ENCODE measurements around the gene BACH2. TPM values are rescaled to one million over a fixed set of nuclear protein-coding genes. Genes with fewer than 3 reads are reported as not detected.

The BACH2 gene
- total and polyA plus RNA-seq, 9 of the 15 experiments (the other 6 are each of a cell fraction or from before 2014, with no cell fraction given): 0.06 to 3.1 (median 0.59) TPM

DNA sequence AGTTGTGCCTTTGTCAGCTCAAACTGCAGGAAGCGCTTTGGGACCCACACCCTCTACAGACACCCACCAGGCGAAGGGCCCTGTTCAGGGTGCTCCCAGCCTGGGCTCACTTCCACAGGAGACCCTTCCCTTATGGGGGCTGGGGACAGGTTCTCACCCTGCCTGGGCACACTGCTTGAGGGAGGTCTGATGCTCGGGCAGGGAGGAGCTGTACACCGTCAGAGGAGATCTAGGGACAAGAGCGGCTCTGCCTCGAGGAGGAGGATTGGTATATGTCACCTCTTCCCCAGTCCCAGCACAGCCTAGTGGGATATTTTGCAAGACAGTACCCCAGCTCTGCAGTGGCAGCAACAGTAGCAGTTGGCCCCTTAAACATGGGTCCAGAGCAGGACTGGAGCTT lies 375.4 kb downstream of the BACH2 start (continued):
- TF ChIP-seq, protein P1, sequence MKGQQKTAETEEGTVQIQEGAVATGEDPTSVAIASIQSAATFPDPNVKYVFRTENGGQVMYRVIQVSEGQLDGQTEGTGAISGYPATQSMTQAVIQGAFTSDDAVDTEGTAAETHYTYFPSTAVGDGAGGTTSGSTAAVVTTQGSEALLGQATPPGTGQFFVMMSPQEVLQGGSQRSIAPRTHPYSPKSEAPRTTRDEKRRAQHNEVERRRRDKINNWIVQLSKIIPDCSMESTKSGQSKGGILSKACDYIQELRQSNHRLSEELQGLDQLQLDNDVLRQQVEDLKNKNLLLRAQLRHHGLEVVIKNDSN (CRISPR knock-in tag; IDR thresholded peaks at IDR 0.05): no peak
- TF ChIP-seq, protein P2, sequence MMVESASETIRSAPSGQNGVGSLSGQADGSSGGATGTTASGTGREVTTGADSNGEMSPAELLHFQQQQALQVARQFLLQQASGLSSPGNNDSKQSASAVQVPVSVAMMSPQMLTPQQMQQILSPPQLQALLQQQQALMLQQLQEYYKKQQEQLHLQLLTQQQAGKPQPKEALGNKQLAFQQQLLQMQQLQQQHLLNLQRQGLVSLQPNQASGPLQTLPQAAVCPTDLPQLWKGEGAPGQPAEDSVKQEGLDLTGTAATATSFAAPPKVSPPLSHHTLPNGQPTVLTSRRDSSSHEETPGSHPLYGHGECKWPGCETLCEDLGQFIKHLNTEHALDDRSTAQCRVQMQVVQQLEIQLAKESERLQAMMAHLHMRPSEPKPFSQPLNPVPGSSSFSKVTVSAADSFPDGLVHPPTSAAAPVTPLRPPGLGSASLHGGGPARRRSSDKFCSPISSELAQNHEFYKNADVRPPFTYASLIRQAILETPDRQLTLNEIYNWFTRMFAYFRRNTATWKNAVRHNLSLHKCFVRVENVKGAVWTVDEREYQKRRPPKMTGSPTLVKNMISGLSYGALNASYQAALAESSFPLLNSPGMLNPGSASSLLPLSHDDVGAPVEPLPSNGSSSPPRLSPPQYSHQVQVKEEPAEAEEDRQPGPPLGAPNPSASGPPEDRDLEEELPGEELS (CRISPR knock-in tag; IDR thresholded peaks at IDR 0.05; ENCODE audit: borderline replicate concordance): no peak
- TF ChIP-seq KAT2B (IDR thresholded peaks at IDR 0.05; ENCODE audit: low read depth, low read length) (no peak), DNMT1 (IDR thresholded peaks at IDR 0.05) (no peak), CBX1 (IDR thresholded peaks at IDR 0.05; ENCODE audit: low read depth) (no peak)

DNA sequence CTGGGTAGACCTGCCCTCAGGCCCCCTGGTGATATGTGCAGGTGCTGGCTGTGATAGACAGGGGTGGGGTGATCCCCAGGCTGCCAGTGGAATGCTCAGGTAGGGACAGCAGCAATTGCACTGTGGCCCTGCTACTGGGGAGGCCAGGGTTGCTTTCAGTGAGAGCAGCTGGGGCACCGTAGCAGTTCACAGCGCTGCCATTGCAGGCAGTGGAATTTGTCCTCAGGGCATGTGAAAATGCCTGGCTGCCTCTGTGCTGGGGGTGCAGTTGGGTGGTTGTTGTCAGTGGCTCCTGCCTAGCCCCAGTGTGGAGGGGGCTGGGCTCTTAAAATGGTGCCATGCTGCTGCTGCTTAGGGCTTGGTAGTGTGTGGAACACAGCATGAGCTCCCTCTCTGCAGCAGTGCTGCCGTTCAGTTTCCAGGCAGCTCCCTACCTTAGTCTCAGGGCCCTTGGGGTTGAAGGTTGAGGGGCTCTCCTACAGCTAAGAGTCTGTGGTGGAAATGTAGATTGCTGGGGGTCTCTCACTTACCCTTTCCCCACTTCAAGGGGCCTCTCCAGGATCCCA lies 378.8 kb downstream of the BACH2 start:
- ChIA-PET POLR2A (no interaction called here), CTCF (ENCODE audit: low intra/inter-chr PET ratio) (interaction anchor here (0.6 kb wide), 1 partner anchor 97 kb away, joined by 3 read pairs; no protein-coding TSS in a partner anchor)
- Histone ChIP-seq H3K9ac (ENCODE audit: insufficient read depth in 1 of 2, low read depth in 2 of 2, low read length in 2 of 2) (no peak overlapping the region), H4K20me1 (replicated peaks; ENCODE audit: control insufficient read depth, insufficient read depth, low read length) (no peaks in the 10 kb centered on the region), H3K4me3 (no peak overlapping the region), H3K9me1 (ENCODE audit: control insufficient read depth, insufficient read depth, low read length) (no peaks in the 10 kb centered on the region), H3K9me3 (replicated peaks; ENCODE audit: control insufficient read depth, insufficient read depth, low read depth, low read length) (no peaks in the 10 kb centered on the region), H3K4me2 (ENCODE audit: insufficient read depth, low read length) (no peak overlapping the region), H3K27me3 (ENCODE audit: control insufficient read depth in 2 of 2, insufficient read depth in 2 of 2, low read length in 2 of 2) (peaks cover 0 to 17% of the 10 kb centered on the region in 2 experiments; a peak in 2 of 5 replicates), H3K27ac (ENCODE audit: extremely low read depth, low read depth, low read length) (no peak overlapping the region), H3K4me1 (replicated peaks in 1 of 2; ENCODE audit: control insufficient read depth in 2 of 2, insufficient read depth in 2 of 2, low read length in 2 of 2) (no peaks in the 10 kb centered on the region), H3K79me2 (ENCODE audit: control insufficient read depth, insufficient read depth, low read length) (no peaks in the 10 kb centered on the region), H3K36me3 (ENCODE audit: control insufficient read depth, insufficient read depth, low read length) (no peaks in the 10 kb centered on the region), H2AFZ (ENCODE audit: low read depth, low read length) (no peak overlapping the region)
- 21% methylated on average over 3 of the region's 3 CpGs for WGBS (ENCODE audit: insufficient coverage, low coverage, missing lambda C conversion rate)
- in situ Hi-C loops (cut with MboI) (no loop called here), intact Hi-C loops (cut with micrococcal nuclease) (no loop called here)
- TF ChIP-seq TAF1 (IDR thresholded peaks at IDR 0.05; ENCODE audit: control insufficient read depth, extremely low read depth, insufficient read depth, low read length, severe bottlenecking): no peak
- no peak for TF ChIP-seq RB1 (IDR thresholded peaks at IDR 0.05; ENCODE audit: low read depth)
- no peak for TF ChIP-seq NR3C1 (CRISPR knock-in tag; IDR thresholded peaks at IDR 0.05)
- FAIRE-seq (no peak), ATAC-seq (no peak), DNase-seq (ENCODE audit: extremely low read depth in 1 of 4, low spot score in 3 of 4) (no peak)
- no TSS peak for BruUV-seq (replicated peaks)

Data from K562 (cell line).